ENCODE measurements around the gene ODF2.

- TF ChIP-seq ZNF425 (CRISPR knock-in tag; conservative IDR thresholded peaks at IDR 0.05) (no peak), PRDM15 (CRISPR knock-in tag; IDR thresholded peaks at IDR 0.05) (no peak), KAT7 (CRISPR knock-in tag; IDR thresholded peaks at IDR 0.05; ENCODE audit: borderline replicate concordance) (no peak), CTCF (IDR thresholded peaks at IDR 0.05) (no peak), SP1 (CRISPR knock-in tag; conservative IDR thresholded peaks at IDR 0.05) (no peak), CREB1 (CRISPR knock-in tag; IDR thresholded peaks at IDR 0.05) (no peak)
- TF ChIP-seq, protein P1, sequence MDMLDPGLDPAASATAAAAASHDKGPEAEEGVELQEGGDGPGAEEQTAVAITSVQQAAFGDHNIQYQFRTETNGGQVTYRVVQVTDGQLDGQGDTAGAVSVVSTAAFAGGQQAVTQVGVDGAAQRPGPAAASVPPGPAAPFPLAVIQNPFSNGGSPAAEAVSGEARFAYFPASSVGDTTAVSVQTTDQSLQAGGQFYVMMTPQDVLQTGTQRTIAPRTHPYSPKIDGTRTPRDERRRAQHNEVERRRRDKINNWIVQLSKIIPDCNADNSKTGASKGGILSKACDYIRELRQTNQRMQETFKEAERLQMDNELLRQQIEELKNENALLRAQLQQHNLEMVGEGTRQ (CRISPR knock-in tag; IDR thresholded peaks at IDR 0.05) = no peak
These were observed 72.8 kb downstream of the ODF2 start for GRCh38 chr9:128528445-128529160.

All from WTC11 (cell line).